HCT116 (cell line): Measurements from ENCODE around the gene CAND2. TPM values are rescaled to one million over a fixed set of nuclear protein-coding genes. Genes with fewer than 3 reads are reported as not detected.

ENCODE experiments used
- ATAC-seq: fragments of 200-7000 bp; cut with Tn5 transposase; 2 replicates; pipeline ENCODE4 v1.9.1; 2020; ENCODE audit warnings: mild to moderate bottlenecking, moderate library complexity
- BruUV-seq: library from RNA; stranded (reverse); fragments of 400-500 nt; replicated peaks from 2 replicates; lab custom pipeline; 2021; lab: Mats Ljungman, UMichigan
- CTCF ChIA-PET: fragments of 300-600 bp; sonication (Branson Sonifier 250); formaldehyde crosslinking; loops from one replicate; lab custom pipeline; 2021; ENCODE audit warnings: antibody characterized with exemption; lab: Charles Lee
- POLR2A ChIA-PET: fragments of 300-600, 350-600 bp; sonication (Branson Sonifier 250); formaldehyde crosslinking; loops from one replicate; lab custom pipeline; 2021; ENCODE audit warnings: antibody characterized with exemption; lab: Charles Lee
- RAD21 ChIA-PET, 2 experiments: fragments of 300-600 bp; sonication (Branson Sonifier 250); formaldehyde crosslinking; loops; one replicate each; lab custom pipeline; 2023; ENCODE audit warnings: low total read pairs in 2 of 2; ENCODE audit not compliant: uncharacterized antibody in 2 of 2, unreplicated experiment in 2 of 2, low non-redundant PET in 1 of 2; lab: Charles Lee
- DNase-seq: peaks from one replicate; pipeline ENCODE4 v3.0.0-alpha.2; 2010; ENCODE audit warnings: low read depth, low spot score
- H2AFZ ChIP-seq: fragments of 200-600 bp; shearing (Covaris generic), sonication (generic); 2 replicates; pipeline ENCODE4 v1.6.1; 2017; ENCODE audit warnings: low read depth, mixed run types, mixed read lengths, antibody characterized with exemption, low read length; ENCODE audit not compliant: poor library complexity, severe bottlenecking
- H3K27ac ChIP-seq: 2 replicates; pipeline ENCODE4 v1.5.1; 2012; ENCODE audit warnings: low read depth, low read length
- H3K27me3 ChIP-seq: fragments of 200-600 bp; sonication (generic); 2 replicates; pipeline ENCODE4 v1.6.1; 2016; ENCODE audit warnings: mixed run types, low read length, mixed read lengths; ENCODE audit not compliant: insufficient read depth
- H3K36me3 ChIP-seq, 2 experiments: fragments of 200-500 bp in 1 of 2; fragments of 200-600 bp in 1 of 2; sonication (Bioruptor generic) in 1 of 2; sonication (generic) in 1 of 2; 2 replicates each; pipeline versions ENCODE4 v1.5.1 to v1.6.1; 2014 to 2016; ENCODE audit warnings: low read length in 2 of 2, inconsistent platforms in 1 of 2, mixed read lengths in 1 of 2, mixed run types in 1 of 2; ENCODE audit not compliant: insufficient read depth in 2 of 2, control insufficient read depth in 1 of 2
- H3K4me1 ChIP-seq, 2 experiments: fragments of 200-600 bp in 1 of 2; sonication (generic) in 1 of 2; 2 replicates each; pipeline versions ENCODE4 v1.5.1 to v1.6.1; 2012 to 2017; ENCODE audit warnings: low read length in 2 of 2, inconsistent platforms in 1 of 2, mild to moderate bottlenecking in 1 of 2, mixed read lengths in 1 of 2, mixed run types in 1 of 2, moderate library complexity in 1 of 2; ENCODE audit not compliant: insufficient read depth in 2 of 2, control insufficient read depth in 1 of 2
- H3K4me2 ChIP-seq: fragments of 200-600 bp; sonication (generic); 2 replicates; pipeline ENCODE4 v1.6.1; 2017; ENCODE audit warnings: mixed run types, low read length, mixed read lengths
- H3K4me3 ChIP-seq, 2 experiments: fragments of 200-600 bp in 1 of 2; sonication (generic) in 1 of 2; replicated peaks in 1 of 2; 2 replicates each; pipeline ENCODE4 v1.5.1; 2011 to 2016; ENCODE audit warnings: low read length in 2 of 2, control low read depth in 1 of 2, low read depth in 1 of 2, mild to moderate bottlenecking in 1 of 2, mixed read lengths in 1 of 2, mixed run types in 1 of 2
- H3K79me2 ChIP-seq: fragments of 200-600 bp; sonication (generic); 2 replicates; pipeline ENCODE4 v1.6.1; 2017; ENCODE audit warnings: mild to moderate bottlenecking, mixed run types, low read length, moderate library complexity, mixed read lengths; ENCODE audit not compliant: insufficient read depth
- H3K9ac ChIP-seq: fragments of 200-600 bp; sonication (generic); 2 replicates; pipeline ENCODE4 v1.6.1; 2016; ENCODE audit warnings: low read length, mixed read lengths
- H3K9me2 ChIP-seq: fragments of 200-600 bp; sonication (generic), shearing (Covaris generic); 2 replicates; pipeline ENCODE4 v1.6.1; 2017; ENCODE audit warnings: mixed run types, mild to moderate bottlenecking, moderate library complexity; ENCODE audit not compliant: insufficient read depth
- H3K9me3 ChIP-seq, 2 experiments: fragments of 200-500 bp in 1 of 2; fragments of 200-600 bp in 1 of 2; sonication (Bioruptor generic) in 1 of 2; sonication (generic) in 1 of 2; 2 replicates each; pipeline ENCODE4 v1.6.1; 2014 to 2017; ENCODE audit warnings: low read length in 2 of 2, mixed read lengths in 2 of 2, inconsistent platforms in 1 of 2, low read depth in 1 of 2, mild to moderate bottlenecking in 1 of 2, mixed run types in 1 of 2, moderate library complexity in 1 of 2; ENCODE audit not compliant: control insufficient read depth in 1 of 2, insufficient read depth in 1 of 2
- H4K20me1 ChIP-seq: fragments of 200-600 bp; sonication (generic), shearing (Covaris generic); 2 replicates; pipeline ENCODE4 v1.6.1; 2017; ENCODE audit warnings: mixed run types, mild to moderate bottlenecking, moderate library complexity; ENCODE audit not compliant: insufficient read depth
- CBX3 ChIP-seq: IDR thresholded peaks from 2 replicates; pipeline ENCODE4 v1.6.1; 2012; ENCODE audit warnings: low read depth
- CEBPB ChIP-seq: IDR thresholded peaks from 2 replicates; pipeline ENCODE4 v1.6.1; 2012; ENCODE audit warnings: low read depth
- EZH2phosphoT487 ChIP-seq: fragments of 200-600 bp; IDR thresholded peaks from 2 replicates; pipeline ENCODE4 v1.6.1; 2018; ENCODE audit warnings: antibody characterized with exemption, borderline replicate concordance
- FOSL1 ChIP-seq: IDR thresholded peaks from 2 replicates; pipeline ENCODE4 v1.6.1; 2012; ENCODE audit warnings: low read depth
- POLR2AphosphoS5 ChIP-seq: IDR thresholded peaks from 2 replicates; pipeline ENCODE4 v1.6.1; 2011; ENCODE audit warnings: mild to moderate bottlenecking, low read depth, low read length, moderate library complexity
- RAD21 ChIP-seq: IDR thresholded peaks from 2 replicates; pipeline ENCODE4 v1.6.1; 2012; ENCODE audit warnings: low read depth, mild to moderate bottlenecking
- TCF7L2 ChIP-seq: IDR thresholded peaks from 2 replicates; pipeline ENCODE4 v1.7.0; 2011; ENCODE audit warnings: borderline replicate concordance, inconsistent platforms; ENCODE audit not compliant: insufficient read depth, insufficient read length; ENCODE audit errors: extremely low read depth
- intact Hi-C: fragments of 100-400 bp; cut with micrococcal nuclease; formaldehyde crosslinking; loops from 2 replicates; pipeline ENCODE4 v1.10.0; 2022
- total RNA-seq: library from RNA; stranded (reverse); gene quantifications from one replicate; pipeline ENCODE4 v1.2.1, GENCODE V29; 2021; ENCODE audit not compliant: unreplicated experiment
- TF ChIP-seq, protein P1 (sequence below), 3 experiments: fragments of 200-600 bp in 1 of 3; sonication (generic) in 1 of 3; IDR thresholded peaks in 2 of 3; conservative IDR thresholded peaks in 1 of 3; 2 replicates each; pipeline ENCODE4 v1.5.1; 2012 to 2017; ENCODE audit warnings: low read depth in 2 of 3, low read length in 2 of 3, antibody characterized with exemption in 1 of 3, borderline replicate concordance in 1 of 3, control low read depth in 1 of 3, mild to moderate bottlenecking in 1 of 3, mixed read lengths in 1 of 3, mixed run types in 1 of 3, moderate library complexity in 1 of 3; ENCODE audit not compliant: insufficient read depth in 1 of 3
- TF ChIP-seq, protein P2 (sequence below): IDR thresholded peaks from 2 replicates; pipeline ENCODE4 v1.6.1; 2012
- TF ChIP-seq, protein P3 (sequence below): IDR thresholded peaks from 2 replicates; pipeline ENCODE4 v1.6.1; 2011; ENCODE audit warnings: mild to moderate bottlenecking, low read length, moderate library complexity; ENCODE audit not compliant: insufficient replicate concordance; ENCODE audit errors: extremely low read depth

Gene CAND2
- total RNA-seq, 1 experiment from 2014 or later: not detected

DNA sequence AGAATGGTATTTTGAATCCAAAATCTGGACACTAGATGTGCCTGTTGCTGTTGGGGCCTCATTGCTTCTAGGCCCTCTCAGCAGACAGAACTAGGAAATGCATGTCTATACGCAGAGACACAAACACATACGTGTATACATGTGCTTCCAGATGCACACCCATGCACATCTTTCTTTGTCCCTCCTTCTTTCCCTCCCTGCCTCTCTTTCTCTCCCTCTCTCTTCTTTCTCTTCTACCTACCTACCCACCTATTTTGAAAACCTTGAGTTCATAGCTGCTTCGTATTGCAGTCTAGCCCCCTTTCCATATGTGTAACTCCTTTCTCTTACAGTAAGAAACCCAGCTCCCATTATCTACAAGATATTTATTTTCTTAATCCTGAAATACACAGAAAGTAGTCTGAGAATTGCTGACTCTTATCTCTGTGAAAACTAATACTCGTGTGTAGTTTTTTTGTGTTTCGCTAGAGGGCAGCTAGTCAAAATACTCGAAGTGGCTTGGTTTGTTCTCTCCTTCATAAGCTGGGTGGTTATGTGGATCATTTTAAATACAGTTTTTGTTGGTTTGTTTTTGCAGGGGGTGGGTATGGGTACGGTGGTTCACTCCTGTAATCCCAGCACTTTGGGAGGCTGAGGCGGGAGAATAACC is 26.4 kb downstream of the CAND2 start:
- peak; percentile 29 for DNase-seq
- ATAC-seq: peak; percentile 84
- TF ChIP-seq RAD21 (peak; percentile 47; the same call in 1 of the 2 replicates), FOSL1 (no peak)
- TF ChIP-seq, protein P1, sequence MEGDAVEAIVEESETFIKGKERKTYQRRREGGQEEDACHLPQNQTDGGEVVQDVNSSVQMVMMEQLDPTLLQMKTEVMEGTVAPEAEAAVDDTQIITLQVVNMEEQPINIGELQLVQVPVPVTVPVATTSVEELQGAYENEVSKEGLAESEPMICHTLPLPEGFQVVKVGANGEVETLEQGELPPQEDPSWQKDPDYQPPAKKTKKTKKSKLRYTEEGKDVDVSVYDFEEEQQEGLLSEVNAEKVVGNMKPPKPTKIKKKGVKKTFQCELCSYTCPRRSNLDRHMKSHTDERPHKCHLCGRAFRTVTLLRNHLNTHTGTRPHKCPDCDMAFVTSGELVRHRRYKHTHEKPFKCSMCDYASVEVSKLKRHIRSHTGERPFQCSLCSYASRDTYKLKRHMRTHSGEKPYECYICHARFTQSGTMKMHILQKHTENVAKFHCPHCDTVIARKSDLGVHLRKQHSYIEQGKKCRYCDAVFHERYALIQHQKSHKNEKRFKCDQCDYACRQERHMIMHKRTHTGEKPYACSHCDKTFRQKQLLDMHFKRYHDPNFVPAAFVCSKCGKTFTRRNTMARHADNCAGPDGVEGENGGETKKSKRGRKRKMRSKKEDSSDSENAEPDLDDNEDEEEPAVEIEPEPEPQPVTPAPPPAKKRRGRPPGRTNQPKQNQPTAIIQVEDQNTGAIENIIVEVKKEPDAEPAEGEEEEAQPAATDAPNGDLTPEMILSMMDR (IDR thresholded peaks at IDR 0.05 in 2 of 3, conservative IDR thresholded peaks at IDR 0.05 in 1 of 3; ENCODE audit: borderline replicate concordance in 1 of 3, insufficient read depth in 1 of 3, low read depth in 2 of 3, low read length in 2 of 3): peak; percentile 40 to 56 (median 48); a peak in 5 of 6 replicates
- BruUV-seq: no TSS peak
- no peaks in the 10 kb centered on the region for H3K4me1 ChIP-seq
- H2AFZ ChIP-seq: peak overlapping the region; percentile 89
- H3K27me3 ChIP-seq: no peaks in the 10 kb centered on the region
- ChIA-PET RAD21 (no interaction called here), POLR2A (interaction anchor here (0.6 to 1.2 kb wide), 3 partner anchors 11 to 19 kb away, joined by 3 to 5 read pairs (median 3); no protein-coding TSS in a partner anchor), CTCF (interaction anchor here (0.6 to 1.7 kb wide), 15 partner anchors 8 to 162 kb away, joined by 3 to 22 read pairs (median 3); partner anchors contain the start of genes RPL32 and TMEM40)
- no peaks in the 10 kb centered on the region for H3K36me3 ChIP-seq
- no peak overlapping the region for H3K27ac ChIP-seq
- H3K9me3 ChIP-seq: no peaks in the 10 kb centered on the region
- no peaks in the 10 kb centered on the region for H3K79me2 ChIP-seq
- H3K9ac ChIP-seq: no peak overlapping the region
- H3K4me3 ChIP-seq: no peak overlapping the region
- intact Hi-C loops: loop anchor here (5.0 kb wide), 1 partner anchor 69 kb away; no protein-coding TSS in a partner anchor
- H4K20me1 ChIP-seq: no peaks in the 10 kb centered on the region
- H3K9me2 ChIP-seq: no peaks in the 10 kb centered on the region
- H3K4me2 ChIP-seq: no peak overlapping the region

DNA sequence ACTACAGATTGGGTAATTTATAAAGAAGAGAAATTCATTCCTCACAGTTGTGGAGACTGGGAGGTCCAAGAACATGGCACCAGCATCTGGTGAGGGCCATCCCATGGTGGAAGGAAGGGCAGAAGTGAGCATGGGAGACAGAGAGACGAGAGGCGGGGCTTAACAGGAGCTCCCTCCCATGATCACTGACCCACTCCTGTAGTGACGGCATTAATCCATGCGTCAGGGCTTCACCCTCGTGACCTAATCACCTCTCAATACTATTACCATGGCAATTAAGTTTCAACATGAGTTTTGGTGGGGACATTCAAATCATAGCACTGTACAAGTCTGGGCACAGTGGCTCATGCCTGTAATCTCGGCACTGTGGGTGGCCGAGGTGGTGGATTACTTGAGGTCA is 27.8 kb downstream of the CAND2 start:
- CTCF ChIA-PET: no interaction called here
- peaks cover 0 to 6% of the 10 kb centered on the region in 2 experiments; a peak in 1 of 4 replicates for H3K4me1 ChIP-seq
- BruUV-seq: no TSS peak
- no peaks in the 10 kb centered on the region for H3K36me3 ChIP-seq
- H3K4me2 ChIP-seq: no peak overlapping the region
- no peak for DNase-seq
- intact Hi-C loops: loop anchor here (5.0 kb wide), 1 partner anchor 68 kb away; no protein-coding TSS in a partner anchor
- no peak overlapping the region for H3K4me3 ChIP-seq
- RAD21 ChIA-PET: no interaction called here
- ATAC-seq: peak; percentile 41; the same call in 1 of the 2 replicates
- no peaks in the 10 kb centered on the region for H4K20me1 ChIP-seq
- no peak overlapping the region for H3K9ac ChIP-seq
- H3K9me2 ChIP-seq: no peaks in the 10 kb centered on the region
- H3K27ac ChIP-seq: no peak overlapping the region
- no peaks in the 10 kb centered on the region for H3K79me2 ChIP-seq
- no peaks in the 10 kb centered on the region for H3K27me3 ChIP-seq
- H2AFZ ChIP-seq: no peak overlapping the region
- H3K9me3 ChIP-seq: no peaks in the 10 kb centered on the region
- POLR2A ChIA-PET: no interaction called here
- TF ChIP-seq CEBPB (no peak), TCF7L2 (no peak), EZH2phosphoT487 (no peak), CBX3 (no peak), POLR2AphosphoS5 (no peak)
- TF ChIP-seq, protein P1 (IDR thresholded peaks at IDR 0.05 in 2 of 3, conservative IDR thresholded peaks at IDR 0.05 in 1 of 3; ENCODE audit: borderline replicate concordance in 1 of 3, insufficient read depth in 1 of 3, low read depth in 2 of 3, low read length in 2 of 3): no peak
- TF ChIP-seq, protein P2, sequence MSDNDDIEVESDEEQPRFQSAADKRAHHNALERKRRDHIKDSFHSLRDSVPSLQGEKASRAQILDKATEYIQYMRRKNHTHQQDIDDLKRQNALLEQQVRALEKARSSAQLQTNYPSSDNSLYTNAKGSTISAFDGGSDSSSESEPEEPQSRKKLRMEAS: no peak
- TF ChIP-seq, protein P3, sequence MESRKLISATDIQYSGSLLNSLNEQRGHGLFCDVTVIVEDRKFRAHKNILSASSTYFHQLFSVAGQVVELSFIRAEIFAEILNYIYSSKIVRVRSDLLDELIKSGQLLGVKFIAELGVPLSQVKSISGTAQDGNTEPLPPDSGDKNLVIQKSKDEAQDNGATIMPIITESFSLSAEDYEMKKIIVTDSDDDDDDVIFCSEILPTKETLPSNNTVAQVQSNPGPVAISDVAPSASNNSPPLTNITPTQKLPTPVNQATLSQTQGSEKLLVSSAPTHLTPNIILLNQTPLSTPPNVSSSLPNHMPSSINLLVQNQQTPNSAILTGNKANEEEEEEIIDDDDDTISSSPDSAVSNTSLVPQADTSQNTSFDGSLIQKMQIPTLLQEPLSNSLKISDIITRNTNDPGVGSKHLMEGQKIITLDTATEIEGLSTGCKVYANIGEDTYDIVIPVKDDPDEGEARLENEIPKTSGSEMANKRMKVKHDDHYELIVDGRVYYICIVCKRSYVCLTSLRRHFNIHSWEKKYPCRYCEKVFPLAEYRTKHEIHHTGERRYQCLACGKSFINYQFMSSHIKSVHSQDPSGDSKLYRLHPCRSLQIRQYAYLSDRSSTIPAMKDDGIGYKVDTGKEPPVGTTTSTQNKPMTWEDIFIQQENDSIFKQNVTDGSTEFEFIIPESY: no peak
